Testis (tissue), 3 donors: ENCODE measurements around the gene CCDC93. TPM values are rescaled to one million over a fixed set of nuclear protein-coding genes. Genes with fewer than 3 reads are reported as not detected.

Experiments
- DNase-seq: peaks from one replicate; pipeline ENCODE4 v3.0.0-alpha.2; 2019
- H3K27ac ChIP-seq, 2 donors: fragments of 200-600 bp; sonication (generic); one replicate each; pipeline ENCODE4 v1.5.1; 2019
- H3K27me3 ChIP-seq: fragments of 200-600 bp; sonication (generic); one replicate; pipeline ENCODE4 v1.5.1; 2019
- H3K36me3 ChIP-seq: fragments of 200-600 bp; sonication (generic); one replicate; pipeline ENCODE4 v1.5.1; 2017; ENCODE audit warnings: low read depth; ENCODE audit errors: missing control alignments
- H3K4me1 ChIP-seq: fragments of 200-600 bp; sonication (generic); one replicate; pipeline ENCODE4 v1.5.1; 2019
- H3K4me3 ChIP-seq, 2 donors: fragments of 200-600 bp; sonication (generic); one replicate each; pipeline ENCODE4 v1.5.1; 2017 to 2019
- H3K9me3 ChIP-seq: fragments of 200-600 bp; sonication (generic); one replicate; pipeline ENCODE4 v1.5.1; 2017
- CTCF ChIP-seq, 3 experiments: fragments of 450-650 bp in 2 of 3; fragments of 200-600 bp in 1 of 3; sonication (generic) in 1 of 3; IDR thresholded peaks; one replicate each; pipeline ENCODE4 v1.5.1; 2016 to 2019; ENCODE audit warnings: antibody characterized with exemption in 3 of 3, mild to moderate bottlenecking in 2 of 3, moderate library complexity in 1 of 3
- POLR2A ChIP-seq: fragments of 450-650 bp; IDR thresholded peaks from one replicate; pipeline ENCODE4 v1.6.1; 2017; ENCODE audit warnings: antibody characterized with exemption, mild to moderate bottlenecking, moderate library complexity
- WGBS, 2 donors: methylation state at CpG; one replicate each; pipeline ENCODE4 v1.1.5; 2018; 5-methylcytosine and 5-hydroxymethylcytosine counted together
- intact Hi-C: fragments of 100-400 bp; cut with DNase I; formaldehyde crosslinking; loops from one replicate; pipeline ENCODE4 v1.15.1; 2023; ENCODE audit warnings: low total_unique reads
- polyA plus RNA-seq: library from polyadenylated mRNA; stranded (reverse); fragments of 350-450 nt; fragmentation: Illumina TruSeq; extraction: RNeasy Lipid Tissue Mini Kit (QIAGEN cat#74804); gene quantifications from one replicate; pipeline ENCODE4 v1.2.3, GENCODE V29; 2014; ENCODE audit warnings: low read depth, low replicate concordance; ENCODE audit not compliant: insufficient read depth
- total RNA-seq, 2 donors: library from RNA; depleted of rRNA; stranded (reverse); fragments of >200 nt; gene quantifications; one replicate each; pipeline ENCODE4 v1.2.3, GENCODE V29; 2016

Gene CCDC93
- total and polyA plus RNA-seq, 3 donors from 2014 or later, result 44.4 to 82.3 (median 61.6) TPM

- intact Hi-C loops, result no loop called here
- Histone ChIP-seq H3K27ac (no peak overlapping the region), H3K4me1 (no peaks in the 10 kb centered on the region), H3K4me3 (no peak overlapping the region), H3K9me3 (no peaks in the 10 kb centered on the region), H3K27me3 (no peaks in the 10 kb centered on the region), H3K36me3 (no peaks in the 10 kb centered on the region)
- TF ChIP-seq CTCF (IDR thresholded peaks at IDR 0.05) (no peak), POLR2A (no peak)
- WGBS, 2 donors, result 83 to 88% methylated on average over 4 of the region's 4 CpGs
- no peak for DNase-seq
Observed at GRCh38 chr2:118059919-118060478, 46.1 kb upstream of the CCDC93 start.

- Histone ChIP-seq H3K4me3 (no peak overlapping the region), H3K9me3 (no peaks in the 10 kb centered on the region), H3K36me3 (no peaks in the 10 kb centered on the region), H3K4me1 (no peaks in the 10 kb centered on the region), H3K27ac (no peak overlapping the region), H3K27me3 (no peaks in the 10 kb centered on the region)
- intact Hi-C loops, result no loop called here
- DNase-seq, result no peak
- 82 to 91% methylated on average over 3 of the region's 3 CpGs for WGBS, 2 donors
- TF ChIP-seq POLR2A (no peak), CTCF (IDR thresholded peaks at IDR 0.05) (no peak)
Observed at GRCh38 chr2:118058951-118059350, 45.1 kb upstream of the CCDC93 start.

GRCh38 chr2:118056801-118057200 lies 42.9 kb upstream of the CCDC93 start:
- no peak for TF ChIP-seq CTCF (IDR thresholded peaks at IDR 0.05)
- no peaks in the 10 kb centered on the region for H3K4me1 ChIP-seq
- H3K9me3 ChIP-seq, result no peaks in the 10 kb centered on the region
- 93 to 94% methylated on average over 3 of the region's 3 CpGs for WGBS, 2 donors
- no peaks in the 10 kb centered on the region for H3K27me3 ChIP-seq
- DNase-seq, result no peak
- H3K27ac ChIP-seq, result no peak overlapping the region
- H3K36me3 ChIP-seq, result no peaks in the 10 kb centered on the region
- intact Hi-C loops, result no loop called here
- no peak overlapping the region for H3K4me3 ChIP-seq

GRCh38 chr2:118056165-118056534 lies 42.3 kb upstream of the CCDC93 start:
- intact Hi-C loops, result no loop called here
- H3K4me1 ChIP-seq, result no peaks in the 10 kb centered on the region
- no peaks in the 10 kb centered on the region for H3K9me3 ChIP-seq
- no peak overlapping the region for H3K27ac ChIP-seq
- H3K36me3 ChIP-seq, result no peaks in the 10 kb centered on the region
- TF ChIP-seq POLR2A (no peak), CTCF (IDR thresholded peaks at IDR 0.05) (no peak)
- DNase-seq, result peak; percentile 16
- no peaks in the 10 kb centered on the region for H3K27me3 ChIP-seq
- no peak overlapping the region for H3K4me3 ChIP-seq
- WGBS, 2 donors, result 41 to 55% methylated on average over 3 of the region's 3 CpGs

- Histone ChIP-seq H3K27me3 (no peaks in the 10 kb centered on the region), H3K27ac (no peak overlapping the region), H3K9me3 (no peaks in the 10 kb centered on the region), H3K4me3 (no peak overlapping the region), H3K36me3 (no peaks in the 10 kb centered on the region), H3K4me1 (no peaks in the 10 kb centered on the region)
- WGBS, 2 donors, result 71 to 75% methylated on average over 9 to 10 of the region's 10 CpGs
- DNase-seq, result no peak
- intact Hi-C loops, result no loop called here
- no peak for TF ChIP-seq POLR2A
- TF ChIP-seq CTCF (IDR thresholded peaks at IDR 0.05), result no peak
Observed at GRCh38 chr2:118055512-118056164, 41.8 kb upstream of the CCDC93 start.
